DND-41 (cell line): ENCODE measurements around the gene MED17.

Experiments
- ATAC-seq: fragments of 200-7000 bp; cut with Tn5 transposase; 3 replicates; pipeline ENCODE4 v1.9.1; 2021; ENCODE audit warnings: low read depth; ENCODE audit not compliant: insufficient read depth
- DNase-seq: peaks from one replicate; pipeline ENCODE4 v3.0.0-alpha.2; 2020
- H2AFZ ChIP-seq: 2 replicates; pipeline ENCODE4 v1.6.0; 2012; ENCODE audit warnings: low read depth, low read length
- H3K27ac ChIP-seq: 2 replicates; pipeline ENCODE4 v1.5.1; 2012; ENCODE audit warnings: low read length, inconsistent platforms
- H3K27me3 ChIP-seq: fragments of 200-600 bp; sonication (generic); 2 replicates; pipeline ENCODE4 v1.6.0; 2012; ENCODE audit warnings: low read length, mild to moderate bottlenecking, inconsistent platforms; ENCODE audit not compliant: insufficient read depth, poor library complexity
- H3K36me3 ChIP-seq: 2 replicates; pipeline ENCODE4 v1.5.1; 2012; ENCODE audit warnings: low read length, inconsistent platforms; ENCODE audit not compliant: insufficient read depth
- H3K4me1 ChIP-seq: 2 replicates; pipeline ENCODE4 v1.5.1; 2012; ENCODE audit warnings: mild to moderate bottlenecking, low read length; ENCODE audit not compliant: insufficient read depth
- H3K4me2 ChIP-seq: 2 replicates; pipeline ENCODE4 v1.6.0; 2012; ENCODE audit warnings: mild to moderate bottlenecking, moderate library complexity, low read length, inconsistent platforms; ENCODE audit not compliant: insufficient read depth
- H3K4me3 ChIP-seq, 2 experiments: fragments of 200-600 bp in 1 of 2; shearing (Covaris generic) in 1 of 2; 2 replicates each; pipeline ENCODE4 v1.5.1; 2012 to 2016; ENCODE audit warnings: inconsistent platforms in 2 of 2, low read length in 2 of 2, mild to moderate bottlenecking in 2 of 2, low read depth in 1 of 2, moderate library complexity in 1 of 2
- H3K79me2 ChIP-seq: 2 replicates; pipeline ENCODE4 v1.6.0; 2012; ENCODE audit warnings: low read length, inconsistent platforms; ENCODE audit not compliant: insufficient read depth
- H3K9ac ChIP-seq: 2 replicates; pipeline ENCODE4 v1.6.0; 2012; ENCODE audit warnings: low read depth, mild to moderate bottlenecking, inconsistent platforms, low read length, moderate library complexity
- H3K9me3 ChIP-seq: 2 replicates; pipeline ENCODE4 v1.5.1; 2012; ENCODE audit warnings: low read length, moderate library complexity, mild to moderate bottlenecking, inconsistent platforms; ENCODE audit not compliant: insufficient read depth, severe bottlenecking
- H4K20me1 ChIP-seq: 2 replicates; pipeline ENCODE4 v1.6.0; 2012; ENCODE audit warnings: low read length; ENCODE audit not compliant: insufficient read depth
- EZH2 ChIP-seq: IDR thresholded peaks from 3 replicates; pipeline ENCODE4 v1.6.1; 2012; ENCODE audit warnings: borderline replicate concordance, low read depth, mild to moderate bottlenecking, moderate library complexity, low read length, inconsistent platforms; ENCODE audit not compliant: severe bottlenecking
- TF ChIP-seq, protein P1 (sequence below): IDR thresholded peaks from 2 replicates; pipeline ENCODE4 v1.5.1; 2012; ENCODE audit warnings: borderline replicate concordance, low read length, moderate library complexity, mild to moderate bottlenecking; ENCODE audit not compliant: poor library complexity, severe bottlenecking; ENCODE audit errors: extremely low read depth

MED17 gene

DNA sequence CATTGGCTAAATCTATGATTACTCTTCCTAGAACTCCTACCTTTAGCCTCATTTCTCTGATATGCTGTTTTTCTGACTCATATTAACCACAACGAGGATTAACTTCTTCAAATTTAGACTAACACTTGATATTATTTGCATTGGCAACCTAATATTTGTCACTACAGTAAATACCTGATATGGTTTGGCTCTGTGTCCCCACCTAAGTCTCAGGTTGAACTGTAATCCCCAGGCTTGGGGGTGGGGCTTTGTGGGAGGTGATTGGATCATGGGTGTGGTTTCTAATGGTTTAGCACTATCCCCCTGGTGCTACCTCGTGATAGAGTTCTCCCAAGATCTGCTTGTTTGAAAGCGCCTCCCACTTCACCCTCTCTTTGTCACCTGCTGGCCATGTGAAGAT lies 17.1 kb upstream of the MED17 start:
- no peak overlapping the region for H3K27ac ChIP-seq
- no peaks in the 10 kb centered on the region for H3K4me1 ChIP-seq
- DNase-seq (no peak), ATAC-seq (no peak)
- no peak overlapping the region for H3K9ac ChIP-seq
- no peaks in the 10 kb centered on the region for H3K79me2 ChIP-seq
- H3K4me2 ChIP-seq: no peak overlapping the region
- H3K9me3 ChIP-seq: peaks cover 5% of the 10 kb centered on the region
- TF ChIP-seq EZH2: no peak
- TF ChIP-seq, protein P1, sequence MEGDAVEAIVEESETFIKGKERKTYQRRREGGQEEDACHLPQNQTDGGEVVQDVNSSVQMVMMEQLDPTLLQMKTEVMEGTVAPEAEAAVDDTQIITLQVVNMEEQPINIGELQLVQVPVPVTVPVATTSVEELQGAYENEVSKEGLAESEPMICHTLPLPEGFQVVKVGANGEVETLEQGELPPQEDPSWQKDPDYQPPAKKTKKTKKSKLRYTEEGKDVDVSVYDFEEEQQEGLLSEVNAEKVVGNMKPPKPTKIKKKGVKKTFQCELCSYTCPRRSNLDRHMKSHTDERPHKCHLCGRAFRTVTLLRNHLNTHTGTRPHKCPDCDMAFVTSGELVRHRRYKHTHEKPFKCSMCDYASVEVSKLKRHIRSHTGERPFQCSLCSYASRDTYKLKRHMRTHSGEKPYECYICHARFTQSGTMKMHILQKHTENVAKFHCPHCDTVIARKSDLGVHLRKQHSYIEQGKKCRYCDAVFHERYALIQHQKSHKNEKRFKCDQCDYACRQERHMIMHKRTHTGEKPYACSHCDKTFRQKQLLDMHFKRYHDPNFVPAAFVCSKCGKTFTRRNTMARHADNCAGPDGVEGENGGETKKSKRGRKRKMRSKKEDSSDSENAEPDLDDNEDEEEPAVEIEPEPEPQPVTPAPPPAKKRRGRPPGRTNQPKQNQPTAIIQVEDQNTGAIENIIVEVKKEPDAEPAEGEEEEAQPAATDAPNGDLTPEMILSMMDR: no peak
- peaks cover 11% of the 10 kb centered on the region; the same call in 1 of the 2 replicates for H3K36me3 ChIP-seq
- H3K4me3 ChIP-seq: no peak overlapping the region
- H2AFZ ChIP-seq: no peak overlapping the region
- H3K27me3 ChIP-seq: no peaks in the 10 kb centered on the region
- no peaks in the 10 kb centered on the region for H4K20me1 ChIP-seq

DNA sequence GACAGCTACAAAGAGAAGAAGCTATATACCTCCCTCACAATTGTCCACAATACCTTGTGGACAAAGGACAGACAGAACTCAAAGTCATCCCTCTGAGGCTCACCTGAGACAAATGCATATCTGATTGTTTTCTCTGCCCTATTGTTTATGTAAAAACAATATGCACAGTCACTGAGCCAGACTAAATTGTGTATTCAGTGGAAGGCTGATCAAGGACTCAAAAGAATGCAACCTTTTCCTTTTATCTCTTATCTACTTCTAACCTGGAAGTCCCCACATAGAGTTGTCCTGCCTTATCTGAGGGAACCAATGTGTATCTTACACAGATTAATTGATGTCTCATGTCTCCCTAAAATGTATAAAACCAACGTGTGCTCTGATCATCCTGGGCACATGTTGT lies 13.9 kb upstream of the MED17 start:
- no peaks in the 10 kb centered on the region for H4K20me1 ChIP-seq
- ATAC-seq: no peak
- no peak overlapping the region for H3K27ac ChIP-seq
- H3K79me2 ChIP-seq: no peaks in the 10 kb centered on the region
- no peak for TF ChIP-seq EZH2
- TF ChIP-seq, protein P1: no peak
- H3K4me3 ChIP-seq: no peak overlapping the region
- H2AFZ ChIP-seq: no peak overlapping the region
- H3K9me3 ChIP-seq: peaks cover 19% of the 10 kb centered on the region
- no peak overlapping the region for H3K4me2 ChIP-seq
- no peak overlapping the region for H3K9ac ChIP-seq
- no peaks in the 10 kb centered on the region for H3K4me1 ChIP-seq
- no peaks in the 10 kb centered on the region for H3K27me3 ChIP-seq
- no peaks in the 10 kb centered on the region for H3K36me3 ChIP-seq
- no peak for DNase-seq

DNA sequence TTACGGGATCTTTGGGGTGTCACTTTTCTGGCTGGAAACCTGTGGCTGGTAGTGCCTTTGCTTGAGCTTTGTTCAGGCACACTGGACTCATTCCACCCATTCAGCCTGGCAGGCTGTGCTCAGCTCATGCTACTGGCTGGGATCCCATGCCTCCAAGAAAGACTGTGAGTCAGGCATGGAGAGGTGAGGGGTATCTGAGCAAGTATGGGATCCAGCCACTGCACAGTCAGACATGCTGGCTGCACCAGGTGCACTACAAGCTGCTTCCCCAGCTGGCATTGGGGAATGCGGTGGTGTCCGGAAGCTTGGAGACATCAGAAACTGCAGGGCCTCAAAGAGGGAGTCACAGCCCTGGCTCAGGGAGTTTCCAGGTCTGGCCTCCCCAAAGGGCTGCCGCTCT lies 12.0 kb upstream of the MED17 start:
- no peak for TF ChIP-seq EZH2
- TF ChIP-seq, protein P1: no peak
- H3K9me3 ChIP-seq: peaks cover 17% of the 10 kb centered on the region
- H4K20me1 ChIP-seq: no peaks in the 10 kb centered on the region
- H3K79me2 ChIP-seq: no peaks in the 10 kb centered on the region
- H3K9ac ChIP-seq: no peak overlapping the region
- H2AFZ ChIP-seq: no peak overlapping the region
- no peak for DNase-seq
- no peak overlapping the region for H3K4me3 ChIP-seq
- H3K36me3 ChIP-seq: no peaks in the 10 kb centered on the region
- no peak overlapping the region for H3K27ac ChIP-seq
- no peak for ATAC-seq
- no peaks in the 10 kb centered on the region for H3K27me3 ChIP-seq
- no peak overlapping the region for H3K4me2 ChIP-seq
- H3K4me1 ChIP-seq: no peaks in the 10 kb centered on the region

DNA sequence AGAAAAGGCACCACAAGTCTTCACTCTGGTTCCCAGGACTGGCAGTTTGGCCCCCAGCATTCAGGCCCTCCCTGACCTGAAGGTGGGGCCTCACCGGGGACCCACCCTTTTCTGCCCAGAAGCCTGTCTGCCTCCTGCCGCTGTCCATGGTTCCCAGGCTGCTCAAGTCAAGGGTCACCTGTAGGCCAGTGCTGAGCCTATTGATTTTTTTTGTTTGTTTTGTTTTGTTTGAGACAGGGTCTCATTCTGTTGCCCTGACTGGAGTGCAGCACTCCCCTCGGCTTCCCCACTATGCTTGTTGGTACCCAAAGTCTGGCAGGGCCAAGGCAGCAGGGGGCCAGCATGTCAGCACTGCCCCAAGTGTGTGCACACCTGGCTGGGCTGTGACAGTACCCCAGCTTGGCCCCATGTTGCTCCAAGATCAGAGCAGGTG lies 11.0 kb upstream of the MED17 start:
- Histone ChIP-seq H3K4me3 (no peak overlapping the region), H3K4me1 (no peaks in the 10 kb centered on the region), H4K20me1 (no peaks in the 10 kb centered on the region), H3K27me3 (no peaks in the 10 kb centered on the region), H2AFZ (no peak overlapping the region), H3K79me2 (no peaks in the 10 kb centered on the region), H3K9ac (no peak overlapping the region), H3K9me3 (peaks cover 16% of the 10 kb centered on the region), H3K4me2 (no peak overlapping the region), H3K27ac (no peak overlapping the region), H3K36me3 (no peaks in the 10 kb centered on the region)
- ATAC-seq (no peak), DNase-seq (no peak)
- TF ChIP-seq, protein P1: no peak
- TF ChIP-seq EZH2: no peak
